HG03469 (cell line): ENCODE results near the gene SIM2.

Experiments used
- ATAC-seq: cut with Tn5 transposase; IDR thresholded peaks from one replicate; pipeline ENCODE4 v1.9.1; 2021; ENCODE audit warnings: mild to moderate bottlenecking, moderate library complexity, moderate number of reproducible peaks; ENCODE audit not compliant: unreplicated experiment

SIM2 gene

GRCh38 chr21:36759348-36760083, 60.6 kb downstream of the SIM2 start:
- no peak for ATAC-seq

DNA sequence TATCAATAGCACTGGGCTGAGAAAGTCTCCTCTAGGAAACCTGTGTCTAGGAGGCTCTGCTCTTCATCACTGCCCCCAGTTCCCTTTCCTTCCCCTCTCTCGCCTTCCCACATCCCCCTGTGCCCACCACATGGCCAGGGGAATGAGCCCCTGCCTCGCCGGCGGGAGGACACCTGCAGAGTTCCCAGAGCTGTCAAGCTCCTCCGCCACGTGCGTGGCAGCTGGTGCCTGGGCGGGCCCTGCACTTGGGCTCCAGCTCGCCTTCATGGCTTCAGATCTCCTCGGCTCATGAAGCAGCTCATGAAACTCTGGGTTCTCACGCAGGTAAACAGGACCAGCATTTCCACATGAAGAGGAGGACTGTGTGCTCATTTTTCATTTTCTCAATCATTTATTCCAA, 62.8 kb downstream of the SIM2 start:
- no peak for ATAC-seq

- ATAC-seq: no peak
These were observed 63.7 kb downstream of the SIM2 start for GRCh38 chr21:36762642-36763041.

GRCh38 chr21:36763305-36763704, 64.4 kb downstream of the SIM2 start:
- no peak for ATAC-seq

GRCh38 chr21:36765229-36765628, 66.3 kb downstream of the SIM2 start:
- ATAC-seq: no peak

- no peak for ATAC-seq
These were observed 67.6 kb downstream of the SIM2 start for GRCh38 chr21:36766511-36766910.

- no peak for ATAC-seq
These were observed 68.2 kb downstream of the SIM2 start for GRCh38 chr21:36767096-36767495.

DNA sequence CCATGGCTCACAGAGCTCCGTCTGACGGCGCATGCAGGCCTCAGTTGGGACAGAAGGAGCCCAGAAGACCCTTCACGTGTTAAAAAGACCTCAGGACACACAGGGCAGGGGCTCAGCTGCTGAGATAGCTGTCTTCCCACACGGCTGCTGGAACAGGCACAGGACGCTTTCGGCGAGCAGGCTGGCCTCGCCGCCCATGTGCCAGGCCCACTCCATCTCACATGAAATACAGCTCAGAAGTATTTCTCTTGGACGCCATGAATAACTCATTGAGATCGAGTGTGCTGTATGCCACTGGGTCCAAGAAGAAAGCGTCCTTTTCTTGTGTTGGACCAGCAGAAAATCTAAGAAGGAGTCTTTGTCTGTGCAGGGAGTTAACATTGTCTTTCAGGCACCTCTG, 69.6 kb downstream of the SIM2 start:
- ATAC-seq: no peak

DNA sequence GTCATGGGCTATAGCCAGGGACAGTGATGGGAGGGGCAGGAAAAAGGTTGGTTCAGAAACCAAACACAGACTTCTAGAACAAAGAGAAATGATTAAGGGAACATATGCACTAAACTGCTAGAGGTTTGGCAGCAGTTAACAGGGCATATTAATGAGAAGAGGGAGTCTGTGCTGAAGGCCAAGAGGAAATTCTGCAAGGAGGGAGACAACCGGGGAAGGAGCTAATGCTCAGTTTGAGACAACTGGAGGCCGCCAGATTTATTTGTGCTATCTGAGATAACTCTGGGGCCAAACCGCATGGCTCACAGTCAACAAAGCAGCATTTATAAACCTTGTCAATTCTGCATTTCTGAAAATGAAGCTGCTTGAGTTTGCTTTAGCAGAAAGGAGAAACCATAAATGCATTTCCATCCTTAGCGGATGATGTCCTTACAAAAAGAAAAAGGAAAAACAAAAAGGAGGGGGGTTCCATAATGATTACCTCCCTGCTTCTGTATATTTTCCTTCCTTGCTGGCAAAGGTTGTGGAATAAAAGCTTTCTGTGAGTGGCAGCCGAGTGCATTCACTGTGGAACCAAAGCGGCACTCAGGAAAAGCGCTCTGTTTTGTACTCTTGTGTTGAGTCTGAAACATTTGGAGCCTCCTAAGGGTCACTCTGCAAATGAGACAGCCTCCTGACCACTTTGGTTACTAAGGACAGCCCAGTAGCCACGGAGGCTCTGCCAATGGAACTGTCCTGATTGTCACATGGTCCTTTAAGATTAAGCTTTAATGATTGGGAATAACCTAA, 70.3 kb downstream of the SIM2 start:
- ATAC-seq: no peak

DNA sequence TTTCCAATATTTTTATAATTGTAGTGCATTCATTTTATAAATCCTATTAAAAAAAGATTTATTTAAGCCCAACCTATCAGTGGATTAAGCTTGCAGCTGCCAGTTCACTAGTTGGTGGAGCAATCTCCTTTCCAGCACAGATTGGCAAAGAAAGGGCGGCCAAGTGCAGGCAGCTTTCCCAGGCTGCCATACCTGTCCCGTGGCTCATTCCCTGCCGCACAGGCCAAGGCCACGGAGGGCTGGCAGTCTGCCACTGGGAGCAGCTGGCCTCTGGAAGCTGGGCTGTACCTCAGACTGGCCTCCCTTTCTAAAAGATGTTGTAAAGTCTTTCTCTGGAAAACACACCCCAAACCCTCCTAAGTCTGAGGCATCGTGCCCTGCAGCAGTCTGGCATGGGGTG, 74.2 kb downstream of the SIM2 start:
- ATAC-seq: no peak

GRCh38 chr21:36773995-36774394, 75.1 kb downstream of the SIM2 start:
- no peak for ATAC-seq

GRCh38 chr21:36776981-36777617, 78.2 kb downstream of the SIM2 start:
- no peak for ATAC-seq

- ATAC-seq: no peak
These were observed 81.9 kb downstream of the SIM2 start for GRCh38 chr21:36780861-36781260.

DNA sequence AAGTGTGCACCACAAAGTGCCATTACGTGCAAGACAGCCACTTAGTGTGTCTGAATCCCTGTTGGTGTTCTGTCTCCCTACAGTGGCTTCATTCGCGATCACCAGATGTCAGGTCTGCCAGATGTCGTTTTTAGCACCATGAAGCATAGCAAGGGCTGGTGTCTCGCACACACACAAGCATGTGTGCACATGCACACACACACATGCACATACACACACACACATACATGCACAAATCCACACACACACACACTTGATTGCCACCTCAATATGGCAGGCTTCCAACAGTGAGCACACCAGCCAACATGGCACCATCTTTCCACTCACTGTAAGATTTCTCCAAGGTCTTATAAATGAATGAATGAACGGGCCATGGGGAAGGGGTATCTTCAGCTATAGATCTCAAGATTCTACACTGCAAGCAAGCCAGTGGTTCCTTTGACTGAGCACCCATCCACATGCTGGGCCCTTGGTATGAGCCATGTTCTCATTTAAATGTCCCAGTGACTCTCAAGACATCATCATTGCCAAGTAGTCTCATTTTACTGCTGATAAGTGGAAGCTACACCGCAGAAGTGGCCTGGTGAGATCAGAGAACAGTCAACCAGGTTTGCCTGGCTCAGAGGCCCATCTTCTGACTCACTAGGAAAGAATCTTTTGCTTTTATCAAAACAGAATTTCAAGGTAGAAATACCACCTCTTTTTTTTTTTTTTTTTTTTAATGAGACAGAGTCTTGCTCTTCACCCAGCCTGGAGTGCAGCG, 84.9 kb downstream of the SIM2 start:
- no peak for ATAC-seq

- ATAC-seq: no peak
These were observed 86.0 kb downstream of the SIM2 start for GRCh38 chr21:36784947-36785346.

- no peak for ATAC-seq
These were observed 86.7 kb downstream of the SIM2 start for GRCh38 chr21:36785615-36786014.

- ATAC-seq: no peak
These were observed 87.3 kb downstream of the SIM2 start for GRCh38 chr21:36786186-36786585.

DNA sequence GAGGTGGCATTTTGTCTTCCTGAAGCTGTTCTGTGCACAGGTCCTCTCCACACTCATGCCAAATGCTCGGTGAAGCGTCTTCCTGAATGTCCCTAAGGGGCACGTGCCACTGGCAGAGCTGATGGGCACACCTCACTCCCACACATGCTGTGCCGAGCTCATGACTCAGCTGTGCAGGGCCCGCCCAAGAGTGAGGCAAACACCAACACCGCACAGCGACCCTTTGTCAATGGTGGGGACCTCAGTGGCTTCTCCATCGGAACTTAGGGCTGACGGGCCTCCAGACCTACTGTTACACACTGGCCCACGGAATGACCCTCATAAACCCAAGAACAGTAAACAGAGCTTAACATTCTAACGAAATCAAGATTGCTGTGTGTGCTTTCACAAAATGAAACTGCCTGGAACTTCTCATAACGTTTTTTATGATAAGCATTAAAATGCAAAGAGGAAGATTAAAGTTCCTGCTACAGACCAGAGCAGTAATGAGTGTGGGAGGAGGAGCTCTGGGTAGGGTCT, 89.3 kb downstream of the SIM2 start:
- no peak for ATAC-seq

- ATAC-seq: no peak
These were observed 91.7 kb downstream of the SIM2 start for GRCh38 chr21:36790616-36791015.

GRCh38 chr21:36791180-36791579, 92.3 kb downstream of the SIM2 start:
- ATAC-seq: no peak
